ENCODE measurements around the gene UBAP1L. TPM values are rescaled to one million over a fixed set of nuclear protein-coding genes. Genes with fewer than 3 reads are reported as not detected.
A peak's percentile ranks its signal among the peaks of the same experiment; 100 is the strongest.

Gene UBAP1L
- total RNA-seq, 1 donor, result 2.1 TPM

DNA sequence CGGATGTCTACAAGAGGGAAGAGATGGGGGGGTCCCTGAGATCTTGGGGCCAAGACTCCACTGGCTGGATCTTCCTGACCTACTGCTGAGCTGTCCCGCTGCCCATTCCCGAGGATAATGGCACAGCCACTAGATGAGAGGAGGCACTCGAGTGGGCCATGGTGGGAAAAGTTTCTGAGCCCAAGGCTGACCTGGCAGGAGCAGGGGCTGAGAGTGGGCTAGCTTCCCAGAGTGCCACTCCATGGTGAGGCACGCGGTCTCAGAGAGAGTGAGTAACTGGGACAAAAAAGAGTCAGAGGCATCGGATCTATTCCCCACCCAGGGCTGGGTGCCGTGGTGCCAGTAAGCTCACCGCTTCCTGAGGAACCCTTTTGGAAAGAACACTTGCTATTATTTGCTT is 58.9 kb downstream of the UBAP1L start:
- H3K4me3 ChIP-seq (ENCODE audit: low read depth, low read length), result no peak overlapping the region

GRCh38 chr15:65055201-65055870 is 59.7 kb downstream of the UBAP1L start:
- no peak overlapping the region for H3K4me3 ChIP-seq (ENCODE audit: low read depth, low read length)
- TF ChIP-seq CTCF (IDR thresholded peaks at IDR 0.05; ENCODE audit: insufficient read depth, low read length), result no peak
- peak; percentile 43 for DNase-seq (ENCODE audit: low read depth)

More for the DNA sequence above, 58.9 kb downstream of the UBAP1L start:
- DNase-seq (ENCODE audit: low read depth), result no peak
- TF ChIP-seq CTCF (IDR thresholded peaks at IDR 0.05; ENCODE audit: insufficient read depth, low read length), result no peak

GRCh38 chr15:65054333-65055200 is 60.4 kb downstream of the UBAP1L start:
- H3K4me3 ChIP-seq (ENCODE audit: low read depth, low read length), result no peak overlapping the region
- peak; percentile 98 for TF ChIP-seq CTCF (IDR thresholded peaks at IDR 0.05; ENCODE audit: insufficient read depth, low read length)
- DNase-seq (ENCODE audit: low read depth), result peak; percentile 71

DNA sequence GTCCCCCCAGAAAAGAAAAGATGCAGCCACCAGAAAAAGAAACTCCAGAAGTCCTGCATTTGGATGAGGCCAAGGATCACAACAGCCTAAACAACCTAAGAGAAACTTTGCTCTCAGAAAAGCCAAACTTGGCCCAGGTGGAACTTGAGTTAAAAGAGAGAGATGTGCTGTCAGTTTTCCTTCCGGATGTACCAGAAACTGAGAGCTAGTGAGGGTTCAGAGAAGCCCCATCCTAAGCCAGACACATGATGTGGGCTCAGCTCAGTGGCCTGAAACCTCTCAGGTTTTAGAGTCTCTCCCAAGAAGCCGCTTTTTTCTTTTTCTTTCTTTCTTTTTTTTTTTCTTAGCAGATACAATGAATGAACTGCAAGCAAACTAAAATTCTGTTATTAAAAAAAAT is 62.0 kb downstream of the UBAP1L start:
- TF ChIP-seq CTCF (IDR thresholded peaks at IDR 0.05; ENCODE audit: insufficient read depth, low read length), result no peak
- DNase-seq (ENCODE audit: low read depth), result no peak

DNA sequence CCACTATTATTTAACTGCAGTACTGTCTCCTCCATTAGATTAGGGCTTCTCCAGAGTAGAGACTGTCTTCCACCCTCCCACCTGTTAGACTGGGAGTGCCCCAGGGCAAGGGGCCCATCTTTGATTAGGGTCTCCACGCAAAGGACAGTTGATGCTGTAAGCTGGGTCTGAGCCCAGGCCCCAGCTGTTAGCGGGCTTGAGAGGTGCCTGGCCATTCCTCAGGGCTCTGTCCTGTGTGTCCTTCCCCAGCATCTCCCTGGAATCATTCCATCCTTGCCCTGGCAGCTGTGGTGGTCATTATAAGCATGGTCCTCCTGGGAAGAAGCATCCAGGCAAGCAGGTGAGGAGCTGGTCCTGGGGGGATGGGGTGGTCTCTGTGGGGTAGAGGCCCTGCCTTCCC is 63.7 kb downstream of the UBAP1L start:
- no peak overlapping the region for H3K4me3 ChIP-seq (ENCODE audit: low read depth, low read length)
- no peak for TF ChIP-seq CTCF (IDR thresholded peaks at IDR 0.05; ENCODE audit: insufficient read depth, low read length)
- no peak for DNase-seq (ENCODE audit: low read depth)

More for the DNA sequence above, 62.0 kb downstream of the UBAP1L start:
- H3K4me3 ChIP-seq (ENCODE audit: low read depth, low read length), result no peak overlapping the region

GRCh38 chr15:65050270-65050669 is 64.7 kb downstream of the UBAP1L start:
- no peak overlapping the region for H3K4me3 ChIP-seq (ENCODE audit: low read depth, low read length)
- DNase-seq (ENCODE audit: low read depth), result no peak
- no peak for TF ChIP-seq CTCF (IDR thresholded peaks at IDR 0.05; ENCODE audit: insufficient read depth, low read length)

Data from fibroblast of the aortic adventitia (primary cell).